22Rv1 (cell line): Measurements from ENCODE around the gene CPLANE1.

ENCODE experiments used
- ZFX ChIP-seq: fragments of 450-650 bp; IDR thresholded peaks from 2 replicates; pipeline ENCODE4 v1.6.1; 2017; ENCODE audit warnings: antibody characterized with exemption, borderline replicate concordance
- TF ChIP-seq, protein P1 (sequence below): fragments of 450-650 bp; IDR thresholded peaks from 2 replicates; pipeline ENCODE4 v1.5.1; 2017; ENCODE audit warnings: mild to moderate bottlenecking

DNA sequence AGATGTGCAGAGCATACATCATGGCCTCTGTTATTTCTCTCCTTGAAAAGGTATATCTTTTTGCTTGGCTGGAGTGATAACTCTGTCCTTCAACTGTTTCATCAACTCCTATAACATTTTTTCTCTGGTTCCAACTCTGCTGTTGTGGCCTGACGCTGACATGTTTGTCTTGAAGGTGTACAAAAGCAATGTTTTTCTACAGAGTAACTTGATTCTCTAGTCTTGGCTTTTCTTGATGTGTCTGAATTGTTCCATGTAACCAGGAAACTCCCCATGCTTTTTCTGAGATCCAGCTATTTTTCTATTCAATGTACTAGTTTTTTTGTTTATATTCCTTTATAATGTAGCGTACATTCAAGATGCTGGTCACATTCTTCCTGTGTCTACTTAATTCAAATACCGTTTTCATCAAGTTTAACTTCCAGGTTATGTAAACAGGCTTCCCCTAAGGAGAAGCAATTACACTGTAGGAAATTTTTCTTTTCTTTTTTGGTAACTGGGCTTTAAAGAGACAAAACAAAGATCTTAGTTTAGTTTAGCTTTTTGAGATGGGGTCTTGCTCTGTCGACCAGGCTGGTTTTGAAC lies 6.7 kb upstream of the CPLANE1 start:
- TF ChIP-seq, protein P1, sequence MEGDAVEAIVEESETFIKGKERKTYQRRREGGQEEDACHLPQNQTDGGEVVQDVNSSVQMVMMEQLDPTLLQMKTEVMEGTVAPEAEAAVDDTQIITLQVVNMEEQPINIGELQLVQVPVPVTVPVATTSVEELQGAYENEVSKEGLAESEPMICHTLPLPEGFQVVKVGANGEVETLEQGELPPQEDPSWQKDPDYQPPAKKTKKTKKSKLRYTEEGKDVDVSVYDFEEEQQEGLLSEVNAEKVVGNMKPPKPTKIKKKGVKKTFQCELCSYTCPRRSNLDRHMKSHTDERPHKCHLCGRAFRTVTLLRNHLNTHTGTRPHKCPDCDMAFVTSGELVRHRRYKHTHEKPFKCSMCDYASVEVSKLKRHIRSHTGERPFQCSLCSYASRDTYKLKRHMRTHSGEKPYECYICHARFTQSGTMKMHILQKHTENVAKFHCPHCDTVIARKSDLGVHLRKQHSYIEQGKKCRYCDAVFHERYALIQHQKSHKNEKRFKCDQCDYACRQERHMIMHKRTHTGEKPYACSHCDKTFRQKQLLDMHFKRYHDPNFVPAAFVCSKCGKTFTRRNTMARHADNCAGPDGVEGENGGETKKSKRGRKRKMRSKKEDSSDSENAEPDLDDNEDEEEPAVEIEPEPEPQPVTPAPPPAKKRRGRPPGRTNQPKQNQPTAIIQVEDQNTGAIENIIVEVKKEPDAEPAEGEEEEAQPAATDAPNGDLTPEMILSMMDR = no peak
- TF ChIP-seq ZFX = no peak
